Measurements from ENCODE around the gene C21orf58. TPM values are rescaled to one million over a fixed set of nuclear protein-coding genes. Genes with fewer than 3 reads are reported as not detected.

C21orf58 gene
- total RNA-seq: 2.5 and 6.9 TPM in 2 replicates

DNA sequence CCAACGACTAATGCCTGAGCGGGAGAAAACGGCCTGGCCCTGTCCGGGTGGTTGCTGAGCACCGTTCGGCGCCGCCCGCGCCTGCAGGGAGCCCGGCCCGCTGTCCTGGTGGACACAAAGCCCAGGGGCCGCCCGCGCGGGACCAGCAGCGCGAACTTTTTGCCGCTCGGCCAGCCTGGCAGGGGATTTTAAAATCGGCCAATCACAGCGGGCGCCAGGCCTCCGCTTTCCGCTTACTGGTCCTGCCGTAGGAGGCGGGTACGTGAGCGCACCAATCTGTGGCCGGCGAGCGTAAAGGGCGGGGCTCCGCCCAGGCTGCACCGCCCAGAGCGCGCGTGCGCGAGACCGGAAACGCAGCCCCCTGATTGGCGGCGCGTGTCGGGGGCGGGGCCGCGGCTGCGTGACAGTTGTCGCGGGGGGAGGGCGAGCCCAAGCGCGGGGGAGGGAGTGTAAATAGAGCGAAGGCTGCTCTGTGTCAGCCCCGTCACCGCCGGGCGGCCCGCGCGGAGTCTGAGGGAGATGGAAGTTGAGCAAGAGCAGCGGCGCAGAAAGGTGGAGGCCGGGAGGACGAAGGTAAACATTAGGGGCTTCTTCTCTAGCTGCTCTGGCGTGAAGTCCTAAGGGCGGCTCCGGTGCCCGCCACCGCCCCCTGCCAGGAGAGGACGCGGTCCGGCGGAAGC, at the start of gene C21orf58, which contains the start of gene PCNT:
TSS of gene C21orf58 (minus strand) at position 161 of the 680 bp plus-strand sequence. CDS start 1,132 bp downstream, outside the sequence.
TSS of gene PCNT (plus strand) at position 447 of the 680 bp plus-strand sequence. CDS start at position 520, 73 bp downstream.

DNA sequence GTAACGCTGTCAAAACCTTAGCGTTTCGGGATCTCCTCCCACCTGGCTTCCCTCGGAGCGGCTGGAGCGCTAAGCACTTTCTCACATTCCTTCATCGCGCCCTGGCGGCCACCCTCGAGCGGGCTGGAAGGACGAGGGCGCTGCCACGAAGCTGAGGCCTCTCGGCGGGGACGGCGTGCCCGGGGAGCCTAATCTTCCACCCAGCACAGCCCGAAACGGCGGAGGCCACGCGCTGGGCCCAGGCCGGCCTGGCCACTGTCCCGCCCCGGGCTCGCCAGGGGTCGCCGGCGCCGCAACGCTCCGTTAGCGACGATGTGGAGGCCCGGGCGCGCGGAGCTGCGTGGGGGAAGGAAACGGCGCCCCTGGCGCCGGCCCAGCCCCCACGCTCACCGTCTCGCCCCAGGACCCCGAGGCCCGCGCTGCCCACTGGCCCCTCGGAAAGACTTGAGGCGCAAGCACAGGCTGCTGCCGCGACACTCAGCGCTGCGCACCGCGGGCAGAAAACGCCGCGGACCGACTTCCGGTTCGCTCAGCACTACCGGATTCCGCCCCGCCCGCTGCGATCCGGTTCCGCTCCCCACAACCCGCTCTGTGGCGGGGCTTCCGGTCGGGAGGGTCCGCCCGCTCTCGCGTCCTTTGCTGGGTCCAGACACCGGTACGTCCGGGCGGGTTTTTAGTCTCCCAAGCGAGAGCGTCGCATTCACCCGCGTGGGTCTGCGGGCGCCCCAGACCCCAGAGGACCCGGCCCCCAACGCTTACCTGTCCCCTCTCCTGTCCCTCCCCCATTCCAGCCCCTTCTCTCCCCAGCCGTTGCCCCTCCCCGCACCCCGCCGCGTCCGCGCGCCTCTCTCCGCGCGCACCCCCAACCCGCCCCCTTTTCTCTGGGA, 37.7 kb downstream of the C21orf58 start, which contains the start of gene YBEY:
TSS of gene YBEY (plus strand) at position 582 of the 887 bp plus-strand sequence. CDS start 572 bp downstream, outside the sequence.

DNA sequence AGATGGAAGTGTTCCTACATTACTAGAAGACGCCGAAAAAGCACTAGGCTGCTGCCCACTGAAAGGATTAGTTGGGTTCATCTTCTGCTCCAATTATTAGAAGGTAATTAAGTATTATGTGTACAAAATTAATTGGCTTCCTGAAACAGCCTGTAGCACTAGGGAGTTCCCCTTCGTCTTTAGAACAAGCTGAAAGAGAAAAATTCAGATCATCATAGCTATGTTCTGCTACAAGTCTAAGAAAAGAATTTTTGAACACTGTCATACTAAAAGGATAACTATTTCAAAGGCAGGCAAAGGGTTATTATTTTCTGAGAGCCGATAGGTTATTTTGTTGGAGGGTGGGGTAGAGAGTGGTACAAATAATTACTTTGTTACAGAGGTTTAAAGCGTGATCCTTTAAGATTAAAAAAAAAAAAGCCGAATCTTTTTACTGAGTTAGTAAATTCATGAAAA, 38.4 kb downstream of the C21orf58 start, which contains the start of gene MCM3AP:
TSS of gene MCM3AP (minus strand) at position 406 of the 456 bp plus-strand sequence. CDS start at position 81, 325 bp downstream.

Other genes with a start within 250 kb of the C21orf58 start
- 673 and 1,285 TPM in 2 replicates for gene COL6A2, start 225.8 kb downstream of the C21orf58 start, total RNA-seq
- gene FTCD, start 168.3 kb downstream of the C21orf58 start, total RNA-seq: 0.19 and 0.28 TPM in 2 replicates
- gene SPATC1L, start 139.4 kb downstream of the C21orf58 start, total RNA-seq: 2.8 and 3.8 TPM in 2 replicates
- 41.6 and 58.9 TPM in 2 replicates for gene LSS, start 95.1 kb downstream of the C21orf58 start, total RNA-seq
- 53.3 and 197 TPM in 2 replicates for gene MCM3AP, start 38.3 kb downstream of the C21orf58 start, total RNA-seq
- 11.1 and 16.3 TPM in 2 replicates for gene YBEY, start 37.5 kb downstream of the C21orf58 start, total RNA-seq
- 16.6 and 24.5 TPM in 2 replicates for gene PCNT, start 286 bp upstream of the C21orf58 start, total RNA-seq
- gene DIP2A, start 135.0 kb upstream of the C21orf58 start, total RNA-seq: 19.2 and 20.9 TPM in 2 replicates